Common myeloid progenitor, CD34-positive (primary cell): ENCODE data around the gene OASL.

Experiments
- CTCF ChIA-PET: fragments of 350-600 bp; sonication (Branson Sonifier 250); formaldehyde crosslinking; loops from one replicate; lab custom pipeline; 2021; ENCODE audit warnings: antibody characterized with exemption; lab: Charles Lee
- POLR2A ChIA-PET: fragments of 350-600 bp; sonication (Branson Sonifier 250); formaldehyde crosslinking; loops from one replicate; lab custom pipeline; 2021; ENCODE audit warnings: antibody characterized with exemption; lab: Charles Lee
- DNase-seq, 3 donors: peaks; one replicate each; pipeline versions ENCODE4 v3.0.0 to v3.0.0-alpha.2; 2013
- H3K27ac ChIP-seq, 2 experiments: 1 replicate in 1 of 2; 2 replicates in 1 of 2; pipeline ENCODE4 v1.7.0; 2013; ENCODE audit warnings: inconsistent platforms in 2 of 2, low read length in 2 of 2, mild to moderate bottlenecking in 2 of 2, low read depth in 1 of 2, moderate library complexity in 1 of 2; ENCODE audit not compliant: severe bottlenecking in 2 of 2, insufficient read depth in 1 of 2, poor library complexity in 1 of 2
- H3K27me3 ChIP-seq, 5 experiments: replicated peaks in 2 of 5; 1 replicate in 3 of 5; 2 replicates in 2 of 5; pipeline versions ENCODE4 v1.6.1 to v1.7.0; 2013; ENCODE audit warnings: low read length in 4 of 5, mild to moderate bottlenecking in 2 of 5, moderate library complexity in 2 of 5, inconsistent platforms in 1 of 5; ENCODE audit not compliant: insufficient read depth in 5 of 5, control insufficient read depth in 4 of 5
- H3K36me3 ChIP-seq, 4 experiments: 1 replicate in 2 of 4; 2 replicates in 2 of 4; pipeline versions ENCODE4 v1.6.1 to v1.7.0; 2013; ENCODE audit warnings: low read length in 3 of 4, control low read depth in 1 of 4, mild to moderate bottlenecking in 1 of 4; ENCODE audit not compliant: control insufficient read depth in 4 of 4, insufficient read depth in 4 of 4
- H3K4me1 ChIP-seq, 4 experiments: 1 replicate in 3 of 4; 2 replicates in 1 of 4; pipeline versions ENCODE4 v1.6.1 to v1.7.1; 2013; ENCODE audit warnings: low read length in 3 of 4, mild to moderate bottlenecking in 3 of 4, control low read depth in 1 of 4, inconsistent platforms in 1 of 4, moderate library complexity in 1 of 4; ENCODE audit not compliant: control insufficient read depth in 4 of 4, insufficient read depth in 4 of 4; ENCODE audit errors: control extremely low read depth in 1 of 4
- H3K4me3 ChIP-seq, 7 experiments: 1 replicate in 4 of 7; 2 replicates in 3 of 7; pipeline versions ENCODE4 v1.5.1 to v1.7.0; 2013; ENCODE audit warnings: mild to moderate bottlenecking in 7 of 7, low read length in 6 of 7, moderate library complexity in 6 of 7, inconsistent platforms in 2 of 7, low read depth in 2 of 7, control low read depth in 1 of 7; ENCODE audit not compliant: insufficient read depth in 4 of 7, control insufficient read depth in 1 of 7; ENCODE audit errors: extremely low read depth in 1 of 7
- H3K9me3 ChIP-seq, 5 experiments: 1 replicate in 4 of 5; 2 replicates in 1 of 5; pipeline versions ENCODE4 v1.6.1 to v1.7.1; 2013; ENCODE audit warnings: low read length in 4 of 5, mild to moderate bottlenecking in 2 of 5, inconsistent platforms in 1 of 5, low read depth in 1 of 5, moderate library complexity in 1 of 5; ENCODE audit not compliant: control insufficient read depth in 4 of 5, insufficient read depth in 2 of 5; ENCODE audit errors: control extremely low read depth in 1 of 5
- WGBS: methylation state at CpG from one replicate; pipeline ENCODE4 v1.1.5; 2013; ENCODE audit not compliant: insufficient coverage; 5-methylcytosine and 5-hydroxymethylcytosine counted together

Gene OASL

DNA sequence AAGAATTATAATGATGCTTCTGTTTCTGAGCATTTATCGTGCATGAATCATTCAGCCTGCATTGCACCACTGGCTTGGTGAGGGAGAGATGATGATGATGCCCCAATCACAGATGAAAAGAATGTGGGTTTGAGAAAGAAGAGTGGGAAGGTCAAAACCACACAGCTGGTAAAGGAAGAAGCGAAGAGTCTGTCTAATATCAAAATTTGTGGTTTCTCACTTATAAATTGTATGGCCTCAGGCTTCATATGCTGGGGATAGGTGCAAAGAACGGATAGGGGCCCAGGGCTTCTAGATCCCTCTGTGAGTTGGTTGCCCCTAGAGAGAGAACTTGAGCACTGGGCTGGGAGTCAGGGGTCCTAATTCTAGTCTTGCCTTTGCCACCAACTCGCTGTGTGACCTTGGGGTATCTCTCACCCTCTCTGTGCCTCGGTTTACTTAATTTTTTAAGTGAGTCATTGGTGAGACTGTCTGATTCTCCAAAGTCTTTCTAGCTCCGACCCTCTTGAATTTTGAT, 2.2 kb downstream of the OASL start:
- ChIA-PET POLR2A (interaction anchor here (0.5 kb wide), 1 partner anchor 461 kb away, joined by 3 read pairs; no protein-coding TSS in a partner anchor), CTCF (interaction anchor here (0.9 to 2.0 kb wide), 2 partner anchors 9 to 21 kb away, joined by 3 to 7 read pairs; no protein-coding TSS in a partner anchor)
- H3K4me3 ChIP-seq: no peak overlapping the region
- 86% methylated on average over 3 of the region's 6 CpGs for WGBS
- no peaks in the 10 kb centered on the region for H3K9me3 ChIP-seq
- H3K36me3 ChIP-seq: no peaks in the 10 kb centered on the region
- H3K4me1 ChIP-seq: peaks cover 2 to 16% (median 9%) of the 10 kb centered on the region in 4 experiments
- H3K27ac ChIP-seq: no peak overlapping the region
- H3K27me3 ChIP-seq: peaks cover 0 to 7% (median 0%) of the 10 kb centered on the region in 5 experiments
- DNase-seq: peak in 2 of 3 donors; percentile 32 to 43

DNA sequence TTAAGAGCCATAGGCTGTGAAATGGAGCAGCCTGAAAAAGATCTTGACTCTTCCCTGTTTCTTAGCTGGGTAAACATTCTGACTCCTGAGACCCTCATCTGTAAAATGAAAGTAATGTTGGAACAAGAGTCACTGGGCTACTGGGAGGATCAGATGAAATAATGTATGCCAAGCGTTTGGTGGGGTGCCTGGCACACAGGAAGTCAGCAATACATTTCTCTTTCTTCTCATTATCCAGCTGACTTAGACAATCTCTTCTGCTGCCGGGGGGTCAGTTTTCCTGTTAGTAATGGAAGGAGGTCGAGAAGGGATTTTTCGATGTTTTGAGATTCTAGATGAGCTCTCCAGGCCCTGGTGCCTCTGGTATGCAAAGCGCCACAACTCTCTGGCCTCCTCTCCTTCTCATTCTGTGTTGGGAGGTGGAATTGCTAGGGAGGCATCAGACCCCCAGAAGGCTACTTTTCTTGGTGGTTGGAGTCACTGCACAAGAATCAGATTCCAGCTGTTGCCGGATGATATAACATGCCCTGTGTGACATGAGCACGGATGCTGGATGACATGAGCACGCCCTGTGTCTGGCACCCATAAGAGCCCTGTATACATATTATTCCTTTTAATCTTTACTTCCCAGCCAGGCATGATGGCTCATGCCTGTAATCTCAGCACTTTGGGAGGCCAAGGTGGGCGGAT, 4.3 kb downstream of the OASL start:
- no peaks in the 10 kb centered on the region for H3K36me3 ChIP-seq
- H3K4me3 ChIP-seq: no peak overlapping the region
- H3K9me3 ChIP-seq: no peaks in the 10 kb centered on the region
- CTCF ChIA-PET: interaction anchor here (1.4 to 1.7 kb wide), 2 partner anchors 10 to 25 kb away, joined by 3 to 7 read pairs; no protein-coding TSS in a partner anchor
- POLR2A ChIA-PET: no interaction called here
- 100% methylated on average over 5 of the region's 9 CpGs for WGBS
- peaks cover 0 to 3% (median 0%) of the 10 kb centered on the region in 5 experiments for H3K27me3 ChIP-seq
- H3K27ac ChIP-seq: no peak overlapping the region
- no peak for DNase-seq
- peaks cover 2 to 16% (median 9%) of the 10 kb centered on the region in 4 experiments for H3K4me1 ChIP-seq

DNA sequence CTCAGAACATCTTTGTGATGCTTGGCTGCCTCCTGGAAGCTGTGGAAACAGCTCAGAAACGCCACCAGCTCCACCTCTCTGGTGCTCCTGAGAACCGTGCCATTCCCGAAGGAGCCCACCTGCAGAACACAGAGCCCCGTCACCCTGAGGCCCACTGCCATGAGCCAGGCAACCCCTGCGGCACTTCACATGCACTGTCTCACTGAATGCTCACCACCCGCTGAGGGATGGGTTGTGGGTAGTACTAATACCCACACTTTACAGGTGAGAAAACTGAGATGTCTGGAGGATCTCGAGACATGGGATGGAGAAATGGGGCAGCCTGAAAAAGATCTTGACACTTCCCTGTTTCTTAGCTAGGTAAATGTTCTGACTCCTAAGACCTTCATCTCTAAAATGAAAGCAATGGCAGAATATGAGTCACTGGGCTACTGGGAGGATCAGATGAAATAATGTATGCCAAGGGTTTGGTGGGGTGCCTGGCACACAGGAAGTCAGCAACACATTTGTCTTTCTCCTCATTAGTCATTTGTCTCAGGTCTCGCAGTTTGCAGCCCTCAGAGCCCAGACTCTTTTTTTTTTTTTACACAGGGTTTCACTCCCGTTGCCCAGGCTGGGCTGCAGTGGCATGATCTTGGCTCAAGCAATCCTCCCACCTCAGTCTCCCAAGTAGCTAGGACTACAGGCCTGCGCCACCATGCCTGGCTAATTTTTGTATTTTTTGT, 5.3 kb downstream of the OASL start:
- H3K36me3 ChIP-seq: no peaks in the 10 kb centered on the region
- POLR2A ChIA-PET: no interaction called here
- H3K27ac ChIP-seq: no peak overlapping the region
- CTCF ChIA-PET: no interaction called here
- peak in 2 of 3 donors; percentile 22 to 44 for DNase-seq
- peaks cover 0 to 11% (median 5%) of the 10 kb centered on the region in 4 experiments for H3K4me1 ChIP-seq
- H3K9me3 ChIP-seq: no peaks in the 10 kb centered on the region
- H3K4me3 ChIP-seq: no peak overlapping the region
- 93% methylated on average over 6 of the region's 10 CpGs for WGBS
- H3K27me3 ChIP-seq: peaks cover 0 to 3% (median 0%) of the 10 kb centered on the region in 5 experiments

DNA sequence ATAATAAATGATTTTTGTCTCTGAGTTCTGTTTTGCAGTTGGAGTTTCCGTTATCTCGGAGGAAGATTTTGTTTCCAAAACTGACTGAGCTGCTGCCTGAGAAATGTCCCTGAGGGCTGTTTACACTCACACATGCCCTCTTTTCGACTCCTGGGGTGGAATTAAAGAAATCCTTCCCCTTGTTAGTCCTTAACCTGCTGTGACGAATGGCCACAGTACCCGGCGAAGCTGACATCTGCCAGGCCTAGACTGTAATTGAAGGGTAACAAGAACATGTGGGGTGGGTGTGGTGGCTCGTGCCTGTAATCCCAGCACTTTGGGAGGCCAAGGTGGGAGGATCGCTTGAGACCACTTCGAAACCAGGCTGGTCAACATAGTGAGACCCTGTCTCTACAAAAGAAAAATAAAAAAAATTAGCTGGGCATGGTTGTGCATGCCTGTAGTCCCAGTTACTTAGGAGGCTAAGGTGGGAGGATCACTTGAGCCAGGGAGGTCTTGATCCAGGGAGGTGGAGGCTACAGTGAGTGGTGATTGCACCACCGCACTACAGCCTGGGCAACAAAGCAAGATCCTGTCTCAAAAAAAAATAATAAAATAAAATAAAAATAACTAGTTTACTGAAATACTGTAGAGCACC, 8.4 kb downstream of the OASL start:
- H3K9me3 ChIP-seq: no peaks in the 10 kb centered on the region
- ChIA-PET POLR2A (no interaction called here), CTCF (interaction anchor here (1.2 kb wide), 1 partner anchor 16 kb away, joined by 3 read pairs; no protein-coding TSS in a partner anchor)
- H3K36me3 ChIP-seq: no peaks in the 10 kb centered on the region
- no peak overlapping the region for H3K4me3 ChIP-seq
- no peak for DNase-seq
- WGBS: 84% methylated on average over 5 of the region's 10 CpGs
- no peak overlapping the region for H3K27ac ChIP-seq
- peaks cover 0 to 3% (median 0%) of the 10 kb centered on the region in 5 experiments for H3K27me3 ChIP-seq
- H3K4me1 ChIP-seq: peaks cover 0 to 4% (median 0%) of the 10 kb centered on the region in 4 experiments

DNA sequence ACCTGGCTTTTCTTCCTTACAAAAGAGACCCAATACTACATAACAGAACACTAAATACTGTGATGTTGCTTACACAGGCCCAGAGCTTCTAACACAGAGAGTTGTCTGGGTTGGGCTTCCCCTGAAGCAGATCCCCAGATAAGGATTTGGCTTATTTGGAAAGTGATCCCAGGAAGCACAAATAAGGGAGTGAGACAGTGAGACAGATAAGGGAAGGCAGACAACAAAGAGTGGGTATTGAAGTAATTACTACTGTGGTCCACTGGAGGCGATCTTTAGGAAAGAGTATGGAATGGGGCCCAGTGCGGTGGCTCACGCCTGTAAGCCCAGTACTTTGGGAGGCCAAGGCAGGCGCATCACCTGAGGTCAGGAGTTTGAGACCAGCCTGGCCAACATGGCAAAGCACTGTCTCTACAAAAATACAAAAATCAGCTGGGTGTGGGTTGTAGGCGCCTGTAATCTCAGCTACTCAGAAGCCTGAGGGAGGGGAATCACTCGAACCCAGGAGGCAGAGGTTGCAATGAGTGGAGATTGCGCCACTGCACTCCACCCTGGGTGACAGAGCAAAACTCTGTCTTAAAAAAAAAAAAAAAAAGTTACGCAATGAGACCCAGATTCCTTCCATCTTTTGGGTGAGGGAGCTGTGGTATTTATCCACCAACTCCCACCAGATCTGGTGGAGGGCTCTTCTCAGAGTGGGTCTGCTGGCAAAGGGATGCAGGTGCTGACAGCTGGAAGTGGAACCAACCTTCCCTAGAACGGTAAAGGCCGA, 12.6 kb downstream of the OASL start:
- H3K4me1 ChIP-seq: no peaks in the 10 kb centered on the region
- no peak overlapping the region for H3K4me3 ChIP-seq
- no peak for DNase-seq
- H3K27ac ChIP-seq: no peak overlapping the region
- POLR2A ChIA-PET: interaction anchor here (0.6 kb wide), 1 partner anchor 1386 kb away, joined by 4 read pairs; no protein-coding TSS in a partner anchor
- 93% methylated on average over 3 of the region's 10 CpGs for WGBS
- H3K27me3 ChIP-seq: no peaks in the 10 kb centered on the region
- H3K36me3 ChIP-seq: no peaks in the 10 kb centered on the region
- CTCF ChIA-PET: interaction anchor here (2.6 to 3.0 kb wide), 2 partner anchors 11 to 66 kb away, joined by 5 to 7 read pairs; no protein-coding TSS in a partner anchor
- no peaks in the 10 kb centered on the region for H3K9me3 ChIP-seq

DNA sequence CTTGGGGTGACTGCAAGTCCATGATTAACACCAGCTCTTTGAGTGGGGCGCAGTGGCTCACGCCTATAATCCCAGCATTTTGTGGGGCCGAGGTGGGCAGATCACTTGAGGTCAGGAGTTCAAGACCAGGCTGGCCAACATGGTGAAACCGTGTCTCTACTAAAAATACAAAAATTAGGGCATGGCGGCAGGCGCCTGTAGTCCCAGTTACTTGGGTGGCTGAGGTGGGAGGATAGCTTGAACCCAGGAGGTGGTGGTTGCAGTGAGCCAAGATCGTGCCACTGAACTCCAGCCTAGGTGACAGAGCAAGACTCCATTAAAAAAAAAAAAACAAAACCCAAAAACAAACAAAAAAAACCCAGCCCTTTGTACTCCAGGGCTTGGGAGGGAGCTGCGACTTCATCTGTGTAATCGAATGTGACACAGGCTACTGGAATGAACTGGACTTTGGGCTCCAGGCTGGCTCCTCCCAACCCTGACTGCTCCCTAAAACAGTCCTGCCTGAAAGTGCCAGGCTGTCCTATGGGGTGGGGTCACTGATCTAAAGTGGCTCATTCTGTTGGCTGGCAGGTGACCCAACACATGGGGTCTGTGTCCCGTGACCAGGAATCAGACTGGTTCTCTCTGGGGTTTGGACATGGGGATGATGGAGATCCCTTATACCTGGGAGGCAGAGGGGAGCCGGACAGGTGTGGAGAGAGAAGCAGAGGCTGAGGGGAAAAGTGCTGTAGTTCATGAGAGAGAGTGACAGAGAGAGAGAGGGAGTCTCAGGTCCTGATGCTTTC, 13.4 kb downstream of the OASL start:
- WGBS: 95% methylated on average over 9 of the region's 11 CpGs
- H3K4me3 ChIP-seq: no peak overlapping the region
- POLR2A ChIA-PET: no interaction called here
- CTCF ChIA-PET: no interaction called here
- no peak for DNase-seq
- H3K9me3 ChIP-seq: no peaks in the 10 kb centered on the region
- no peak overlapping the region for H3K27ac ChIP-seq
- H3K36me3 ChIP-seq: no peaks in the 10 kb centered on the region
- H3K4me1 ChIP-seq: no peaks in the 10 kb centered on the region
- H3K27me3 ChIP-seq: no peaks in the 10 kb centered on the region
